Left renal cortex interstitium (tissue), 4 donors: Measurements from ENCODE around the gene HSD3B1. TPM values are rescaled to one million over a fixed set of nuclear protein-coding genes. Genes with fewer than 3 reads are reported as not detected.
"Not testable (repeated sequence)": the region's sequence is repeated elsewhere in the genome, so short reads cannot be mapped to it uniquely, and the experiment has no call there.

Source experiments
- DNase-seq, 4 donors: peaks; one replicate each; pipeline ENCODE4 v3.0.0-alpha.2; 2013; ENCODE audit warnings: low read depth in 4 of 4, low spot score in 2 of 4, missing footprints in 1 of 4
- polyA plus RNA-seq, 4 donors: library from polyadenylated mRNA; unstranded; fragments of 120-200 nt; gene quantifications; one replicate each; pipeline ENCODE4 v1.2.1, GENCODE V29; 2013; ENCODE audit not compliant: insufficient read length in 4 of 4

The HSD3B1 gene
- polyA plus RNA-seq, 4 donors = 0.27 to 1.1 (median 0.36) TPM; not detected in 1

DNA sequence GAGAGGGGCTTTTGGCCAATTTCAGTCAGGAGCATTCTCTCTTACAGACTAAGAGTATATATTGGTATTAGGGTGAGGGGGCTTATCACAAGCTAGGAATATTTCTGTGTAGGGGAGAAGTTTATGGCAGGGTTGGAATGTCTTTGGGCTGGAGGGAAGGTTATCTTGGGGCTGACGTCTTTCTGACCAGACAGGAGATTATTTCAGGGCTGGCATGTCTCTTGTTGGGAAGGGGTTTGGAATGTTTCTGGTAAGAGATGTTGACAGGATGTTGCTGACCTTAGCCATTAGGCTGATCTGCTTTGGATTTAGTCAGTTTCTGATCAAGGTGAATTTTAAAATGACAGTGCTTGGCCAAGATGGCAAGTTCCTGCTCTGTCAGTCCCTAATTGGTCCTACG lies 17.8 kb upstream of the HSD3B1 start:
- no peak for DNase-seq

DNA sequence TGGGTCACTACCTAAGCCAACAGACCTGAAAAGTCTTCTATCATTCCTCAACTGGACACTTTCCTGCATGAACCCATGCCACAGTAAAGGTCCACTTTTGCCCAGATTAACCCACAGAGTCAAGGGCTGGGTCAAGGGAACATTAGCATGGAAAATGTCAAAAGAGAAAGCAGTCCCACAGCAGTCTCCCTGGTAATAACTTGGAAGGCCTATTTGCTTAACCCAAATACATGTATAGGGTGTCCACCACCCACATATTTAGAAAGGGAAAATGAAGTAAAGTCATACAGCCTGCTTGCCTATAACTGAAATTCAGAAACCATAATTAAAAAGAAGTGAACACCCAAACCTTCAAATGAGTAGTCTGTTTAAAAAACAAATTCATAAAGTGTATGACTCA lies 16.1 kb upstream of the HSD3B1 start:
- DNase-seq = no peak

DNA sequence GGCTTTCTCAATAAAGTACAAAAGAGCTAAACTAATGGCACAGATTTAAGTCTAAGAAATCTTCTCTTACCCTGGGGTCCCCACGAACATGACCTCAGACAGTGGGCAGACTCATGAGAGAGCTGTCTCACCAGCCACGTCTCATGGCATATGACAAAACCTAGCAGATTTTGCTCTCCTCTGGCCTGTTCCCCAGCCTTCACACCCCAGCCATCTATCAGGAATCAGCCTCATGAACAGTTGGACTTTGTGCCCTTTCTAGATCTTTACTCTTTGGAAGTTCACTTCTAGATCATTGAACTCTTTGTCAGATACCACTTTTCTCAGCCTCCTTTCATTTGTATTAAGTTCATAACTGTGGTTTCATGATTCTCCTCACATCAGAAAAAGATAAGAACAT lies 14.2 kb upstream of the HSD3B1 start:
- no peak for DNase-seq

DNA sequence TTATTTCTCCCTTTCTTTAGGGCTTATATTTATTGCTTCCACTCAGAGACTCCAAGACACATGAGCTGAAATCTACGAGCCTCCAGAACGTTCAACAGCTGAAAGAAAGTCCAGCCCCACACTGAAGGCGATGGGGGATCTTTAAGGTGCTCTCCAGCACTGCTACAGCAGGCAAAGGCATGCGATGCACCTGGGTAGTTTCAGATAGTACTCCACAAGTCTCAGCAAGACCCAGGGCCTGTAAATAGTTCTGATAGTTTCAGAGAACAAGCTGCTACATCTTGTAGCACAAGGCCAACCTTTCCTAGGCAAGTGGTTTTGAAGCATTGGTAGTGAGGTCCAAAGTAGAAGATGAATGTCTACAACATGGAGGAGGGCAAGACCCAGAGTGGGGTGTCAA lies 2.2 kb upstream of the HSD3B1 start:
- DNase-seq = no peak

DNA sequence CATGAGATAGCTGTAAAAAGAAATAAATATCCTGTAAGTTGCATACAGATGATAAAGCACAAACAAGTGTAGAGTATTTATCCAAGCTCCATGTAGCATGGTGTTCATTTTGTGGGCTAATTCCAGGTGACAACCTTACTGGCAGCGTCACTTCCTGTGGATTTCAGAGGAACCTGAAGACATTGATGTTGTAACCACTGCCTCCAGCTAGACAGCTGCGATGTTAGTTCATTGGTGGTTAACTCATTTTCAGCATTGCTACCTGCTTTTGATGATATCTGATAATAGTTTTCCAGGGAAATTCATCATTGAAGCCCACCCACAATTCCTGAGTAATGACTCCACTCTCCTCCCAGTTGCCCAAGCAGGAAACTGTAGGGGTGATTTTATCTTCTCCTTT lies 3.0 kb downstream of the HSD3B1 start:
- no peak for DNase-seq

DNA sequence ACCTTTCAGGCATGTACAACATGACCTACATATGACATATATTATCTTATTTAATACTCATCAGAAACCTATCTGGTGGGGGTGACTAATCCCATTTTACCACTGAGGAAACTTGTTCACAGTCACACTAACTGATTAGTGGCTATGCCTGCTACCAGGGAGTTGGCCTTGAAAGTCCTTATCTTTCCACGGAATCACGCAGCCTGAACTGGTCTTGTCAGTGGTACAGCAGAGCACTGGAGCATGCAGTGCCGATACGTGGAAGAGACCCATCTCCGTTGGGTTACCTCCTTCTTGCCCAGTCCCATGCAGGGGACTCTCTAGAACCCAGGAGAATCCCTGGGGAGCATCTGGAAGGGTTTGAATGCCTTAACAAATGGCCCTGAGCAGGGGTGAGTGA lies 8.2 kb downstream of the HSD3B1 start:
- no peak for DNase-seq

DNA sequence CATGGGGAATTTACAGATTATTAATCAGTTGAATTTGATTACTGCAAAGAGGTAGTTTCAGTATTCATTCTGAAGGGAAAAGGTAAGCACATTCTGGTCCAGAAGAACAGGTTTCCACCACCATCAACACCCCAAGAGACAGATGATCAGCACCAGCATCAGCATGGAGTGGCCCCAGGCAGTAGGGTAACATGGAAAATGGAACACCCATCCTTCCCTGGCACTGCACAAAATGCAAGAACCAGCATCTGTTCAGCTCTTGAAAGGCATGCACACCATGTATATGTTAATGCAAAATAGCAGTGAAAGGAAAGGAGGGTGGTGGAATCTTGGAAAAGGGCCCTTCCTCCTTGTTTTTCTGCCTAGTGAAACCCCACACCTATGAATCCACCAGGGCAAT lies 9.2 kb downstream of the HSD3B1 start:
- no peak for DNase-seq

DNA sequence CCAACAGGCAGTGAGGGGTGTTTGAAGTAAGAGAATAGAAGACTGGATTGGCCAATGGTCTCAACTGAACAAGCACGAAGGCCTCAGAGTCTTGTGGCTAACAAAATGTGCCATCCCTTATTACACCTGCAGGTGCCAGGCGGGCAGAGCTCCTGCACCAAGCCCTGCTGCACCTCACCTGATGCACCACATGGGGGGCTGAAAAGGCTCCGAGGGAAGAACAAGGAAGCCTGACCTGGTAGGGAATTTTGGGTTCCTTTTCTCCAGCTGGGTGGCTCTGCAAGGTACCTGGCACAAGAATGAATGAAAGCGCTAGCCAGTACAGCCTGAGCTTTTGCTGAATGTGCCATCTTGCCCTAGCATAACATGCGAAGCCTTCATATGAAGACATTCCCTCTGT lies 9.7 kb downstream of the HSD3B1 start:
- no peak for DNase-seq

DNA sequence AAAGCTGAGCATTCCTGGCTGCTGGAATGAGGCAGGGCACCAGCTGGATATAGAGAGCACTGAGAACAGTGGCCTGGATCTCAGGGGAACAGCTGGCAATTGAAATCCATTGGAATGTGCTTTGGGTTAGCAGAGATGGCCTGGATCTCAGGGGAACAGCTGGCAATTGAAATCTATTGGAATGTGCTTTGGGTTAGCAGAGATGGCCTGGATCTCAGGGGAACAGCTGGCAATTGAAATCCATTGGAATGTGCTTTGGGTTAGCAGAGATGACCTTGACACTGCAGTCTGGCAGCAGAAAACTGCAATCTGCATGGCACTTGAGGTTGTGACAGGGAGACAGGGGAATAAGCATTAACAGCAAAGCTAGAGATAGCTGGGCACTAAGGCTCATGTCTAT lies 10.7 kb downstream of the HSD3B1 start:
- DNase-seq = not testable (repeated sequence)

DNA sequence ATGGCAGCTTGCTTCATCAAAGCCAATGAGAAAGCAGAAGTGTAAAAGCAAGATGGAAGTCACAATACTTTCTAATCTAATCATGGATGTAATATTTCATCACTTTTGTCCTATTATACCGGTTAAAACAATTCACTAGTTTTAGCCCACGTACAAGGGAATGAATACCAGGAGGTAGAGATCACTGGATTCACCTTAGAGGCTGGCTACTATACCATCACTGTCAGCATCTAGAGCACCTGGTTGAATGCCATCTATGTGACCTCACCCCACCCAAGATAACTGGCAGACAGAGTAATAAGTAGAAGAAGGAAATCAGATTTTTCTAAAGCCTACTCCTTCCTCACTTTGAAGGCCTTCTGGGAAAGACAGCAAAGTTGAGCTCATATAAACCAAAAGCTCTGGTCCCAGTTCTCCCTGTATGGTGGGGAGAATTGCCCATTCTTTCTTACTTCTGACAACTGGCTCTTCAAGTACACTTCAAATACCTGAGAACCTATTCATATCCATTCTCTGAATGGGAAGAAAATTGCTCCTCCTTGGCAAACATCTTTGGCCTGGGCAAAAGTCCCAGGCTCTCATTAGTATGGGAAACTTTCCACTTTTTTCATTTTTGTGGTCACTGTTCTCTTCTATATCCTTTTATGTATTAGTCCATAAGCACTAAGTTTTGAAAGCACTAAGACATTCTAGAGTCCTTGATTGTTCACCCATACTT lies 24.8 kb downstream of the HSD3B1 start:
- no peak for DNase-seq

DNA sequence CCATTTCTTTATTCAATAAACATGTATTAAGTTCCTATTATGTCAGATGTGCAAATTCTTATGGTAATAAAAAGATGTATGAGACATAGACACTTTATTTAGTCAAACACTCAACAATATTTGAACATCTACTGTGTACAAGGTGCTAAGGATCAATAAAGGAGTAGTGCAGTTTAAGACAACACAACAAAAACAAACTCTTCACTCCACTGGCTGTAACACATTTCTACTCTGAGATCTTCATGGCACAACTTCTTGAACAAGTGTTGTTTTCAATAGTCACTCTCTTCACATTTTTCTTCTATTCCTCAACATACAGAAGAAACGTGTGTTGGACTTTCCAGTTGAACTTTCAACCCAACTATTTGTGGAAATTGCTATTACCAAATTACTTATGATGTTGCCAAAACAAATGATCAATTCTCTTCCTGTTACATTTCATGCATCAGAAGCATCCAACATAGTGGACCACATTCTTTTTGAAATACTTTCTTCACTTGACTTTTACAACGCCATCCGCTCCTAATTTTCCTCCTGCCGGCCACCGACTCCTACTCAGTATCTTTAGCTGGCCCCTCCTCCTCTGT lies 25.4 kb downstream of the HSD3B1 start:
- no peak for DNase-seq

DNA sequence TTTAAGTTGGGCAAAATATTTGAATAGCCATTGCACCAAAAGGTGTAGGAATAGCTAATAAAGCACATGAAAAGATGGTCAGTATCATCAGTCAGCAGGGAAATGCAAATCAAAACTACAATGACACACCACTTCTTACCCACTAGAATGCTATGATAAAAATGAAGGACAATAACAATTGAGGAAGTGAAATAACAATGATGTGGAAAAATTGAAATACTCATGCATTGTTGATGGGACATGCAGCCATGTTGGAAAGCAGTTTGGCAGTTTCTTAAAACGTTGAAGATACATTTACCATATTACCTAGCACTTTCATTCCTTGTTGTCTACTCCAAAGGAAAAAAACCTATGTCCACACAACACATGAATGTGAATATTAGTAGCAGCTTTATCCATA lies 28.4 kb downstream of the HSD3B1 start:
- DNase-seq = no peak

DNA sequence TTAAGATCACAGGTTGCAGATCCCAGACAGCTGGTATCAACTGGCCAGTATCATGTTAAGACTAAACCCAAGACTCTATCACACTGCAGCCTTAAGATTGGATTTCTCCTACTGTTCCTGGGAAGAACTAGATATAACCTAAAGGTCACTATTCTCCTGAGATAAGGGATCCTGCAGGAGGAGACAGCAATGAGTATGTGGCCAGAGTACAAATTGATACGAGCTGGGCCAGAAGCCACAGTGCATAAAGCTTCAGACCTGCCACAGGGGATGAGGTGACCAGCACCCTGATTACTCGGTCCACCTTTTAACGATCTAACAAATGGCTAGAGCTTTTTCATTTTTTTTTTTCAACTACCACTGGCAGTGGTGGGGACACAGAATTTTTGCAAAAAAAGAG lies 31.0 kb downstream of the HSD3B1 start:
- no peak for DNase-seq

DNA sequence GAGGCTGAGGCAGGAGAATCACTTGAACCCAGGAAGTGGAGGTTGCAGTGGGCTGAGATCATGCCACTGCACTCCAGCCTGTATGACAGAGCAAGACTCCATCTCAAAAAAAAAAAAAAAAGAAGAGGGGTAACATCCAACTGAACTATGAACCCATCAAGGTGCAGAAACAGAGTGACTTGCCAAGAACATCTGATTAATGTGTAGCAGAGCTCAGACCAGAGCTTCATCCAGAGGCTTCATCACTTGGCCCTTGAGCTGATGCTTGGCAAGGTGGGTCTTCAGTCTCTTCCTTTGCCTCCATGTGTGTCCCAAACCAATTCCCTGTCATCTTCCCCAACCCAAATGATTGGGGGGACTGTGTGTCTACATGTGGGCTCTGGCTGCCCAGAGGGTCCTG lies 32.6 kb downstream of the HSD3B1 start:
- no peak for DNase-seq

DNA sequence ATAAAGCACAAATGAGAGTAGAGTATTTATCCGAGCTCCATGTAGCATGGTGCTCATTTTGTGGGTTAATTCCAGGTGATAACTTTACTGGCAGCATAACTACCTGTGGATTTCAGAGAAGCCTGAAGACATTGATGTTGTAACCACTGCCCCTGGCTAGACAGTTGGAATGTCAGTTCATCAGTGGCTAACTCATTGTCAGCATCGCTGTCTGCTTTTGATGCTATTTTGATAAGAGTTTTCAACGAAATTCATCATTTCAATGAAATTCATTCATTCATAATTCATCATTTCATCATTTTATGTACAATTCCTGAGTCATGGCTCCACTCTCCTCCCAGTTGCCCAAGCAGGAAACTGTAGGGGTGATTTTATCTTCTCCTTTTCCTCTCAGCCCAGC lies 34.4 kb downstream of the HSD3B1 start:
- DNase-seq = no peak

DNA sequence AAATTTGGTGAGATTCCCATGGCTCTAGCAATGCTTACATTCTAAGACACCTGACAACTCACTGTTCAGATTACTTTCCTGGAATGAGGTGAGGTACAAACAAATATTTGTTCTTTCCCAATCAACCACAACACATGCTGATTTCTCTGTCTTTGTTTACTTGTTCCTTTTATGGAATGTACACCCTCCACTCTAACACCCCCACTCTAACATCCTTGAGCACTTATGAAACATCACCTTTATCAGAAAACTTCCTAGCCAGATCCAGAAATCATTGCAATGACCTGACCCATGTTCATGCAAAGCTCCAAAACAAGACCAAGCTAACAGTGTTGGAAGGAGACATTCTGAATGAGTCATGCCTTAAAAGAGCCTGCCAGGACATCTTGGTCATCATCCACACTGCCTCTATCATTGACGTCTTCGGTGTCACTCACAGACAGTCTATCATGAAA lies 35.5 kb downstream of the HSD3B1 start:
- DNase-seq = no peak

DNA sequence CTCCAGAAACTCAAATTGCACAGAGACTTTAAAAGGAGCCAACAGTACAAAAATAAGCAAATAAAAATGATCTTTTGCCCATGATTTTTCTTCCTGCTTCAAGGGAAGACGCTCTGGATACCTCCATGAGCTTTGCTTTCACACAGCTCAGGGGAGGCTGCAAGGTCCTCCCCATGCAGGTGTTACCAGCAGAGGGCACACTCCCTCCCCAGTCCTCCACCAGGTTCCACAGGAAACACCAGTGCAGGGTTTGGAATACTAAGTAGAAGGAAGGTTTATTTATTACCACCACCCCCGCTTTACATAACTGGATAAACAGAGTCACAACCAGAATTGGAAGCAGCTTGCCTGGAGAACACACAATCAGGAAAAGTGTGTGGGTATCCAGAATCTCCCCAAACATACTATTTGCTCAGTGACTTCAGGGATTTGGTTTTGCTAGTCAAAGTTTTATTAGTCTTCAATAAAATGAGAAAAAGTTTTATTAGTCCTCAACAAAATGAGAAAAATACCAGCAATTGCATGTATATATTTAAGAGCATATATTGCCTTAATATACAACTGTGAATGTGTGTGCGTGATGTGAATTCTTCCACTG lies 37.3 kb downstream of the HSD3B1 start:
- DNase-seq = no peak

DNA sequence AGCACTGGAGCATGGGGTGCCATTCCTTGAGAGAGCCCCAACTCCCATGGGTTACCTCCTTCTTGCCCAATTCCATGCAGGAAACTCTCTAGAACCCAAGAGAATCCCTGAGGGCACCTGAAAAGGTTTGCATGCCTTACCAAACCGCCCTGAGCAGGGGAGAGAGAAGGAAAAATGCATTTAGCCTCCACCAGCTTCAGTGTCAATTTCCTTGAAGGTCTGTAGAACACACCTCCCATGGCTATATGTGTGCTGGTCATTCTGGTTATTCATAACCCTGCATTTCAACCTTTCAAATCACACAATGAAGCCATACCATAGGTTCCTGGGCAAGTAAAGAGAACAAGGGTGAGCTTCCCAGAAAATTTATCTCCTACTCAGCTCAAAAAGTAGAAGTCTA lies 39.6 kb downstream of the HSD3B1 start:
- no peak for DNase-seq

DNA sequence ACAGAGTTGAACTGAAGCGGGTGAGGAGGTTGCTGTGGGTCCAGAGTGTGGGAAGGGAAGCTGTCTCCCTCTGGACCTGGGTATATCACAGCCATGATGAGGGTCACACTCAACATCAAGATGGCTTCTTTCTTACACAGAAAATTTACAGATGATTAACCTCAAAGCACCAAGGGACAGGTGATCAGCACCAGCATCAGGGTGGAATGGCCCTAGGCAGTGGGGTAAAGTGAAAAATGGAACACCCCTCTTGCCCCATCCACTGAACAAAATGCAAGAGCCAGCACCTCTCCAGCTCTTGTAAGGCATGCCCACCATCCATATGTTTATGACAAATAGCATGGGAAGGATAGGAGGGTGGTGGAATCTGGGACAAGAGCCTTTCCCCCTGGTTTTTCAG lies 40.3 kb downstream of the HSD3B1 start:
- no peak for DNase-seq

DNA sequence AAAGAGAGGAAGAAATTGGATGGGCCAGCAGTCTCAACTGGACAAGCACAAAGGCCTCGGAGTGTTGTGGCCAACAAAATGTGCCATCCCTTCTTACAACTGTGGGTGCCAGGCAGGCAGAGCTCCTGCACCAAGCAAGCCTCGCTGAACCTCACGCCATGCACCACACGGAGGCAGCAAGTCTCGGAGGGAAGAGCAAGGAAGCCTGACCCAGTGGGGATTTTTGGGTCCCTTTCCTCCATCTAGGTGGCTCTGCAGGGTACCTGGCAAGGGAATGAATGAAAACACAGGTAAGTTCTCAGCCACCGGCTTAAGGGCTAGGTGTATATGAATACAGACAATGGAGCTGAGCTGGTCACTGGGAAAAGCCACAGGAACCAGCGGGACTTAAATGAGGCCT lies 40.8 kb downstream of the HSD3B1 start:
- DNase-seq = no peak

DNA sequence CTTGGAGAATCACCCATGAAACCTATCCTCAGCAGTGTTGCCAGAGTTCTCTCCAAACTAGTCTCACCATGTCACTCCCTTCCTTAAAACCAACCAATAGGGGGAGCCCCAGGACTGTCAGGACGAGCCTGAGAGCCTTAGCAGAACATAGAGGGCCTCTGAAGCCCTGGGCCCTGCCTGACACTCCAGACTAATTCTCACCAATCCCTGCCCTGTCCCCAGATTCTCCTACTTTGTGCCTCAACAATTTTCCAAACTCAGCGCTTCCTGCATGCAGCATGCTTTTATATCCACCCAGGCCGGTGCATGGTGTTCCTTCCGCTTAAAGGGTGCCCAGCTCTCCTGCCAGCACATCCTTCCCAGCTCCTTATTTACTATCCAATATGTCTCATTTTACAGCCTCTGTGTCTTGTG lies 42.7 kb downstream of the HSD3B1 start:
- peak in 3 of 4 donors; percentile 50 to 69 (median 51) for DNase-seq

DNA sequence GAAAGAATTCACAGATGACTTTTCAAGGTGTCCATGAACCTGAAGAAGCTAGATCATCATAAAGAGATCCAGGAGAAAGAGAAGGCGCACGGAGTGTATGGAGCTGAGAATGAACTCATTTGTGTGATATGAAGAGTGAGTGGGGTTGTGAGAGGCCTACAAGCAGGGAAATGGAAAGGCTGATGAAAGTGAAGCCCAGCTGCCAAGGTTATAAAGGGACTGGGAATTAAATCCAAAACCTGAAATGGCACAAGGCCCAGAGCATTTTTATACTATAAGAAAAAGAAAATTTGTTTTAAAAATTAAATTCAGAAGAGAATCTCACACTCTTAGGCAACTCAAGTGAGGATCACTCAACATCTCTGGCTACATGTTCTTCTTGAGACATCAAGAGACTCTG lies 43.4 kb downstream of the HSD3B1 start:
- no peak for DNase-seq
